HEK293 (cell line): Measurements from ENCODE around the gene OGDHL.

Source experiments
- KLF10 ChIP-seq: fragments of 450-650 bp; IDR thresholded peaks from 2 replicates; pipeline ENCODE4 v1.5.1; 2018; ENCODE audit warnings: missing biosample characterization, mild to moderate bottlenecking, missing genetic modification characterization
- PRDM1 ChIP-seq: fragments of 450-650 bp; formaldehyde crosslinking; IDR thresholded peaks from 2 replicates; pipeline ENCODE4; 2016; ENCODE audit warnings: missing biosample characterization, missing genetic modification characterization
- SP3 ChIP-seq: fragments of 450-650 bp; formaldehyde crosslinking; IDR thresholded peaks from 2 replicates; pipeline ENCODE4 v1.5.1; 2016; ENCODE audit warnings: missing biosample characterization, missing genetic modification characterization
- YY1 ChIP-seq: fragments of 450-650 bp; formaldehyde crosslinking; IDR thresholded peaks from 2 replicates; pipeline ENCODE4 v1.5.1; 2018; ENCODE audit warnings: missing biosample characterization, missing genetic modification characterization
- ZBTB17 ChIP-seq: fragments of 450-650 bp; formaldehyde crosslinking; IDR thresholded peaks from 2 replicates; pipeline ENCODE4 v1.5.1; 2016; ENCODE audit warnings: missing biosample characterization, missing genetic modification characterization
- ZNF2 ChIP-seq: fragments of 450-650 bp; formaldehyde crosslinking; IDR thresholded peaks from 2 replicates; pipeline ENCODE4 v1.5.1; 2016; ENCODE audit warnings: missing biosample characterization, missing genetic modification characterization
- ZNF223 ChIP-seq: fragments of 450-650 bp; formaldehyde crosslinking; IDR thresholded peaks from 2 replicates; pipeline ENCODE4 v1.5.1; 2016; ENCODE audit warnings: missing biosample characterization, missing genetic modification characterization
- ZNF292 ChIP-seq: fragments of 450-650 bp; formaldehyde crosslinking; IDR thresholded peaks from 2 replicates; pipeline ENCODE4 v1.5.1; 2016; ENCODE audit warnings: low read depth, missing biosample characterization, missing genetic modification characterization, borderline replicate concordance
- ZNF341 ChIP-seq: fragments of 450-650 bp; formaldehyde crosslinking; IDR thresholded peaks from 2 replicates; pipeline ENCODE4; 2016; ENCODE audit warnings: low read depth, missing biosample characterization, missing genetic modification characterization
- ZNF350 ChIP-seq: fragments of 450-650 bp; formaldehyde crosslinking; IDR thresholded peaks from 2 replicates; pipeline ENCODE4 v1.5.0; 2017; ENCODE audit warnings: missing biosample characterization, mild to moderate bottlenecking, missing genetic modification characterization
- ZNF404 ChIP-seq: fragments of 450-650 bp; formaldehyde crosslinking; IDR thresholded peaks from 2 replicates; pipeline ENCODE4 v1.5.1; 2017; ENCODE audit warnings: missing biosample characterization, missing genetic modification characterization
- ZNF433 ChIP-seq: fragments of 450-650 bp; formaldehyde crosslinking; IDR thresholded peaks from 2 replicates; pipeline ENCODE4 v1.5.1; 2016; ENCODE audit warnings: missing biosample characterization, missing genetic modification characterization, low read depth
- ZNF660 ChIP-seq: fragments of 450-650 bp; IDR thresholded peaks from 2 replicates; pipeline ENCODE4 v1.5.1; 2018; ENCODE audit warnings: missing biosample characterization, mild to moderate bottlenecking, missing genetic modification characterization
- ZNF76 ChIP-seq: fragments of 450-650 bp; formaldehyde crosslinking; IDR thresholded peaks from 2 replicates; pipeline ENCODE4; 2016; ENCODE audit warnings: low read depth, missing biosample characterization, missing genetic modification characterization, borderline replicate concordance
- TF ChIP-seq, protein P1 (sequence below): fragments of 450-650 bp; formaldehyde crosslinking; conservative IDR thresholded peaks from 2 replicates; pipeline ENCODE4 v1.5.1; 2016; ENCODE audit warnings: low read depth, missing biosample characterization, missing genetic modification characterization
- TF ChIP-seq, protein P2 (sequence below): fragments of 450-650 bp; formaldehyde crosslinking; IDR thresholded peaks from 2 replicates; pipeline ENCODE4 v1.5.1; 2017; ENCODE audit warnings: missing biosample characterization, missing genetic modification characterization
- TF ChIP-seq, protein P3 (sequence below): fragments of 450-650 bp; formaldehyde crosslinking; IDR thresholded peaks from 2 replicates; pipeline ENCODE4 v1.5.1; 2016; ENCODE audit warnings: missing biosample characterization, missing genetic modification characterization
- TF ChIP-seq, protein P4 (sequence below): fragments of 450-650 bp; formaldehyde crosslinking; IDR thresholded peaks from 2 replicates; pipeline ENCODE4 v1.5.1; 2016; ENCODE audit warnings: missing biosample characterization, missing genetic modification characterization, low read depth
- TF ChIP-seq, protein P5 (sequence below): fragments of 450-650 bp; formaldehyde crosslinking; IDR thresholded peaks from 2 replicates; pipeline ENCODE4 v1.5.1; 2016; ENCODE audit warnings: missing biosample characterization, missing genetic modification characterization
- TF ChIP-seq, protein P6 (sequence below): fragments of 450-650 bp; formaldehyde crosslinking; IDR thresholded peaks from 2 replicates; pipeline ENCODE4 v1.5.1; 2017; ENCODE audit warnings: missing biosample characterization, mild to moderate bottlenecking, missing genetic modification characterization, moderate library complexity
- TF ChIP-seq, protein P7 (sequence below): fragments of 450-650 bp; formaldehyde crosslinking; IDR thresholded peaks from 2 replicates; pipeline ENCODE4 v1.5.1; 2016; ENCODE audit warnings: missing biosample characterization, missing genetic modification characterization

Gene OGDHL

DNA sequence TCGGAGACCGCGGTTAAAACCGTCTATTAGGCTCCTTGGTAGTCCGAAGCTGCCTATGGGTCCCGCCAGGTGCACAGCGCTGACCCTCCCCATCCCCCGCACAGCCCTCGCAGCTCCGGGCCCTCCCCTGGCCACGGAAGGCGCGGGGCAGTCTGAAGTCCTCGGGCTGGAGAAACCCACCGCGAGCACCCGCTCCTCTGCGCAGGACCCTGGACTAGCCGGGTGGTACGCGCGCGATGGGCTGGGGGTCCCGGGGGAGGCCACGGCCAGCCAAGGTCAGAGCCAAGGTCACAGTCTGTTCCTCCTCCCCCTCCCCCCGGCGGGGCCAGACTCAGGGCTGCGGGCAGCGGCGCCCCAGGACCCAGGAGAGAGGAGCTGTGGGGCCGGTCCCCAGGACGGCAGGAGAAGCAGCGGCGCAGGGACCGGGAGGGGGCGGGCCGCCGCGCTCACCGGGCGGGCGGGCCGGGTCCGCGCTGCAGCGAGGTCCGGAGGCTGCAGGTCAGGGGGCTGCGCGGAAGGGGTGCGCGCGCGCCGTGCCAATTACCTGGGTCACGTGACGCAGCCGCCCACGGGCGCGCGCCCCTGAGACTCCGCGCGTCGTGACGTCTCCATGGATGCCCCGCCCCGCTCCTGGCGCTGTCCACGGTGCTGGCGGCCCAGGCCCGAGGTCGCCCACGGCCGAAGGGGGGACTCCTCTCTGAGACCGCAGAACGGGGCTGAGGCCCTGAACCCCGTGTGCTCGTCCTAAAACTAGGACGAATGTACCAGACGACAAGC is at the start of gene OGDHL (continued):
- TF ChIP-seq ZNF76, result no peak
- TF ChIP-seq, protein P1, sequence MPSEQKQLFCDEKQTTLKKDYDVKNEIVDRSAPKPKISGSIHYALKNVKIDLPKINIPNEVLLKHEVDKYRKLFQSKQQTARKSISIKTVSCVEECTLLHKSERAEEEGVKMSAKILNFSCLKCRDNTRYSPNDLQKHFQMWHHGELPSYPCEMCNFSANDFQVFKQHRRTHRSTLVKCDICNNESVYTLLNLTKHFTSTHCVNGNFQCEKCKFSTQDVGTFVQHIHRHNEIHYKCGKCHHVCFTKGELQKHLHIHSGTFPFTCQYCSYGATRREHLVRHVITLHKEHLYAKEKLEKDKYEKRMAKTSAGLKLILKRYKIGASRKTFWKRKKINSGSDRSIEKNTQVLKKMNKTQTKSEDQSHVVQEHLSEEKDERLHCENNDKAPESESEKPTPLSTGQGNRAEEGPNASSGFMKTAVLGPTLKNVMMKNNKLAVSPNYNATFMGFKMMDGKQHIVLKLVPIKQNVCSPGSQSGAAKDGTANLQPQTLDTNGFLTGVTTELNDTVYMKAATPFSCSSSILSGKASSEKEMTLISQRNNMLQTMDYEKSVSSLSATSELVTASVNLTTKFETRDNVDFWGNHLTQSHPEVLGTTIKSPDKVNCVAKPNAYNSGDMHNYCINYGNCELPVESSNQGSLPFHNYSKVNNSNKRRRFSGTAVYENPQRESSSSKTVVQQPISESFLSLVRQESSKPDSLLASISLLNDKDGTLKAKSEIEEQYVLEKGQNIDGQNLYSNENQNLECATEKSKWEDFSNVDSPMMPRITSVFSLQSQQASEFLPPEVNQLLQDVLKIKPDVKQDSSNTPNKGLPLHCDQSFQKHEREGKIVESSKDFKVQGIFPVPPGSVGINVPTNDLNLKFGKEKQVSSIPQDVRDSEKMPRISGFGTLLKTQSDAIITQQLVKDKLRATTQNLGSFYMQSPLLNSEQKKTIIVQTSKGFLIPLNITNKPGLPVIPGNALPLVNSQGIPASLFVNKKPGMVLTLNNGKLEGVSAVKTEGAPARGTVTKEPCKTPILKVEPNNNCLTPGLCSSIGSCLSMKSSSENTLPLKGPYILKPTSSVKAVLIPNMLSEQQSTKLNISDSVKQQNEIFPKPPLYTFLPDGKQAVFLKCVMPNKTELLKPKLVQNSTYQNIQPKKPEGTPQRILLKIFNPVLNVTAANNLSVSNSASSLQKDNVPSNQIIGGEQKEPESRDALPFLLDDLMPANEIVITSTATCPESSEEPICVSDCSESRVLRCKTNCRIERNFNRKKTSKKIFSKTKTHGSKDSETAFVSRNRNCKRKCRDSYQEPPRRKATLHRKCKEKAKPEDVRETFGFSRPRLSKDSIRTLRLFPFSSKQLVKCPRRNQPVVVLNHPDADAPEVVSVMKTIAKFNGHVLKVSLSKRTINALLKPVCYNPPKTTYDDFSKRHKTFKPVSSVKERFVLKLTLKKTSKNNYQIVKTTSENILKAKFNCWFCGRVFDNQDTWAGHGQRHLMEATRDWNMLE, result no peak
- no peak for TF ChIP-seq ZNF341
- no peak for TF ChIP-seq ZNF223 (tag by site-specific recombination)
- TF ChIP-seq, protein P2, sequence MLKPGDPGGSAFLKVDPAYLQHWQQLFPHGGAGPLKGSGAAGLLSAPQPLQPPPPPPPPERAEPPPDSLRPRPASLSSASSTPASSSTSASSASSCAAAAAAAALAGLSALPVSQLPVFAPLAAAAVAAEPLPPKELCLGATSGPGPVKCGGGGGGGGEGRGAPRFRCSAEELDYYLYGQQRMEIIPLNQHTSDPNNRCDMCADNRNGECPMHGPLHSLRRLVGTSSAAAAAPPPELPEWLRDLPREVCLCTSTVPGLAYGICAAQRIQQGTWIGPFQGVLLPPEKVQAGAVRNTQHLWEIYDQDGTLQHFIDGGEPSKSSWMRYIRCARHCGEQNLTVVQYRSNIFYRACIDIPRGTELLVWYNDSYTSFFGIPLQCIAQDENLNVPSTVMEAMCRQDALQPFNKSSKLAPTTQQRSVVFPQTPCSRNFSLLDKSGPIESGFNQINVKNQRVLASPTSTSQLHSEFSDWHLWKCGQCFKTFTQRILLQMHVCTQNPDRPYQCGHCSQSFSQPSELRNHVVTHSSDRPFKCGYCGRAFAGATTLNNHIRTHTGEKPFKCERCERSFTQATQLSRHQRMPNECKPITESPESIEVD (tag by site-specific recombination), result no peak
- no peak for TF ChIP-seq ZNF2 (tag by site-specific recombination)
- TF ChIP-seq, protein P3, sequence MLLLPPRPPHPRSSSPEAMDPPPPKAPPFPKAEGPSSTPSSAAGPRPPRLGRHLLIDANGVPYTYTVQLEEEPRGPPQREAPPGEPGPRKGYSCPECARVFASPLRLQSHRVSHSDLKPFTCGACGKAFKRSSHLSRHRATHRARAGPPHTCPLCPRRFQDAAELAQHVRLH, result no peak
- TF ChIP-seq KLF10, result peak; percentile 59
- TF ChIP-seq, protein P4, sequence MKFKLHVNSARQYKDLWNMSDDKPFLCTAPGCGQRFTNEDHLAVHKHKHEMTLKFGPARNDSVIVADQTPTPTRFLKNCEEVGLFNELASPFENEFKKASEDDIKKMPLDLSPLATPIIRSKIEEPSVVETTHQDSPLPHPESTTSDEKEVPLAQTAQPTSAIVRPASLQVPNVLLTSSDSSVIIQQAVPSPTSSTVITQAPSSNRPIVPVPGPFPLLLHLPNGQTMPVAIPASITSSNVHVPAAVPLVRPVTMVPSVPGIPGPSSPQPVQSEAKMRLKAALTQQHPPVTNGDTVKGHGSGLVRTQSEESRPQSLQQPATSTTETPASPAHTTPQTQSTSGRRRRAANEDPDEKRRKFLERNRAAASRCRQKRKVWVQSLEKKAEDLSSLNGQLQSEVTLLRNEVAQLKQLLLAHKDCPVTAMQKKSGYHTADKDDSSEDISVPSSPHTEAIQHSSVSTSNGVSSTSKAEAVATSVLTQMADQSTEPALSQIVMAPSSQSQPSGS, result no peak
- no peak for TF ChIP-seq ZNF292 (tag by site-specific recombination)
- peak; percentile 50; the same call in 1 of the 2 replicates for TF ChIP-seq SP3
- TF ChIP-seq, protein P5, sequence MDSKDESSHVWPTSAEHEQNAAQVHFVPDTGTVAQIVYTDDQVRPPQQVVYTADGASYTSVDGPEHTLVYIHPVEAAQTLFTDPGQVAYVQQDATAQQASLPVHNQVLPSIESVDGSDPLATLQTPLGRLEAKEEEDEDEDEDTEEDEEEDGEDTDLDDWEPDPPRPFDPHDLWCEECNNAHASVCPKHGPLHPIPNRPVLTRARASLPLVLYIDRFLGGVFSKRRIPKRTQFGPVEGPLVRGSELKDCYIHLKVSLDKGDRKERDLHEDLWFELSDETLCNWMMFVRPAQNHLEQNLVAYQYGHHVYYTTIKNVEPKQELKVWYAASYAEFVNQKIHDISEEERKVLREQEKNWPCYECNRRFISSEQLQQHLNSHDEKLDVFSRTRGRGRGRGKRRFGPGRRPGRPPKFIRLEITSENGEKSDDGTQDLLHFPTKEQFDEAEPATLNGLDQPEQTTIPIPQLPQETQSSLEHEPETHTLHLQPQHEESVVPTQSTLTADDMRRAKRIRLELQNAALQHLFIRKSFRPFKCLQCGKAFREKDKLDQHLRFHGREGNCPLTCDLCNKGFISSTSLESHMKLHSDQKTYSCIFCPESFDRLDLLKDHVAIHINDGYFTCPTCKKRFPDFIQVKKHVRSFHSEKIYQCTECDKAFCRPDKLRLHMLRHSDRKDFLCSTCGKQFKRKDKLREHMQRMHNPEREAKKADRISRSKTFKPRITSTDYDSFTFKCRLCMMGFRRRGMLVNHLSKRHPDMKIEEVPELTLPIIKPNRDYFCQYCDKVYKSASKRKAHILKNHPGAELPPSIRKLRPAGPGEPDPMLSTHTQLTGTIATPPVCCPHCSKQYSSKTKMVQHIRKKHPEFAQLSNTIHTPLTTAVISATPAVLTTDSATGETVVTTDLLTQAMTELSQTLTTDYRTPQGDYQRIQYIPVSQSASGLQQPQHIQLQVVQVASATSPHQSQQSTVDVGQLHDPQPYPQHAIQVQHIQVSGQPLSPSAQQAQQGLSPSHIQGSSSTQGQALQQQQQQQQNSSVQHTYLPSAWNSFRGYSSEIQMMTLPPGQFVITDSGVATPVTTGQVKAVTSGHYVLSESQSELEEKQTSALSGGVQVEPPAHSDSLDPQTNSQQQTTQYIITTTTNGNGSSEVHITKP (tag by site-specific recombination), result no peak
- peak; percentile 41; the same call in 1 of the 2 replicates for TF ChIP-seq ZNF660
- no peak for TF ChIP-seq ZNF404 (tag by site-specific recombination)
- no peak for TF ChIP-seq ZBTB17 (tag by site-specific recombination)
- no peak for TF ChIP-seq ZNF433 (tag by site-specific recombination)
- TF ChIP-seq PRDM1 (tag by site-specific recombination), result no peak
- TF ChIP-seq, protein P6, sequence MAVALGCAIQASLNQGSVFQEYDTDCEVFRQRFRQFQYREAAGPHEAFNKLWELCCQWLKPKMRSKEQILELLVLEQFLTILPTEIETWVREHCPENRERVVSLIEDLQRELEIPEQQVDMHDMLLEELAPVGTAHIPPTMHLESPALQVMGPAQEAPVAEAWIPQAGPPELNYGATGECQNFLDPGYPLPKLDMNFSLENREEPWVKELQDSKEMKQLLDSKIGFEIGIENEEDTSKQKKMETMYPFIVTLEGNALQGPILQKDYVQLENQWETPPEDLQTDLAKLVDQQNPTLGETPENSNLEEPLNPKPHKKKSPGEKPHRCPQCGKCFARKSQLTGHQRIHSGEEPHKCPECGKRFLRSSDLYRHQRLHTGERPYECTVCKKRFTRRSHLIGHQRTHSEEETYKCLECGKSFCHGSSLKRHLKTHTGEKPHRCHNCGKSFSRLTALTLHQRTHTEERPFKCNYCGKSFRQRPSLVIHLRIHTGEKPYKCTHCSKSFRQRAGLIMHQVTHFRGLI, result no peak
- TF ChIP-seq YY1, result no peak
- no peak for TF ChIP-seq ZNF350 (tag by site-specific recombination)
- TF ChIP-seq, protein P7, sequence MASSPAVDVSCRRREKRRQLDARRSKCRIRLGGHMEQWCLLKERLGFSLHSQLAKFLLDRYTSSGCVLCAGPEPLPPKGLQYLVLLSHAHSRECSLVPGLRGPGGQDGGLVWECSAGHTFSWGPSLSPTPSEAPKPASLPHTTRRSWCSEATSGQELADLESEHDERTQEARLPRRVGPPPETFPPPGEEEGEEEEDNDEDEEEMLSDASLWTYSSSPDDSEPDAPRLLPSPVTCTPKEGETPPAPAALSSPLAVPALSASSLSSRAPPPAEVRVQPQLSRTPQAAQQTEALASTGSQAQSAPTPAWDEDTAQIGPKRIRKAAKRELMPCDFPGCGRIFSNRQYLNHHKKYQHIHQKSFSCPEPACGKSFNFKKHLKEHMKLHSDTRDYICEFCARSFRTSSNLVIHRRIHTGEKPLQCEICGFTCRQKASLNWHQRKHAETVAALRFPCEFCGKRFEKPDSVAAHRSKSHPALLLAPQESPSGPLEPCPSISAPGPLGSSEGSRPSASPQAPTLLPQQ (tag by site-specific recombination), result no peak
